NK-92 treated with Interleukin-12 subunit alpha and Interleukin-12 subunit beta, amount 100 ng/mL, for 24 hours (cell line): ENCODE data around the gene UBA1.

Experiments
- DNase-seq: peaks from one replicate; lab custom pipeline; 2025; lab: John Stamatoyannopoulos, UW

UBA1 gene

GRCh38 chrX:47193475-47194193 lies at the start of gene UBA1:
TSS of gene UBA1 (plus strand) at chrX:47193829. CDS start at chrX:47198803, 4,974 bp downstream.
- DNase-seq = peak; percentile 84

- DNase-seq = peak; percentile 17
Measured at GRCh38 chrX:47143894-47144625, 49.6 kb upstream of the UBA1 start.

GRCh38 chrX:47144626-47145394 lies 48.8 kb upstream of the UBA1 start, which contains the start of the genes NDUFB11 and RBM10:
TSS of gene NDUFB11 (minus strand) at chrX:47144702. CDS start at chrX:47144679, 23 bp downstream.
TSS of gene RBM10 (plus strand) at chrX:47145221. CDS start at chrX:47147482, 2,261 bp downstream.
- peak; percentile 89 for DNase-seq

- DNase-seq = peak; percentile 57
Measured at GRCh38 chrX:47145395-47146120, 48.1 kb upstream of the UBA1 start.

- DNase-seq = no peak
Measured at GRCh38 chrX:47146121-47146935, 47.3 kb upstream of the UBA1 start.

- no peak for DNase-seq
Measured at GRCh38 chrX:47146936-47147859, 46.4 kb upstream of the UBA1 start.

- no peak for DNase-seq
Measured at GRCh38 chrX:47148946-47149345, 44.7 kb upstream of the UBA1 start.

GRCh38 chrX:47151435-47151834 lies 42.2 kb upstream of the UBA1 start:
- DNase-seq = no peak

GRCh38 chrX:47156611-47157520 lies 36.8 kb upstream of the UBA1 start:
- DNase-seq = no peak

GRCh38 chrX:47158131-47158530 lies 35.5 kb upstream of the UBA1 start:
- no peak for DNase-seq

GRCh38 chrX:47158781-47159180 lies 34.8 kb upstream of the UBA1 start:
- DNase-seq = no peak

- DNase-seq = no peak
Measured at GRCh38 chrX:47160781-47161180, 32.8 kb upstream of the UBA1 start.

- no peak for DNase-seq
Measured at GRCh38 chrX:47162927-47163583, 30.6 kb upstream of the UBA1 start.

GRCh38 chrX:47164420-47164819 lies 29.2 kb upstream of the UBA1 start:
- DNase-seq = no peak

GRCh38 chrX:47166126-47166525 lies 27.5 kb upstream of the UBA1 start:
- DNase-seq = no peak

- DNase-seq = no peak
Measured at GRCh38 chrX:47168495-47169073, 25.0 kb upstream of the UBA1 start.

GRCh38 chrX:47169273-47169672 lies 24.4 kb upstream of the UBA1 start:
- DNase-seq = no peak
